Type B pancreatic cell (in vitro differentiated cells): ENCODE data around the gene ITPR2. TPM values are rescaled to one million over a fixed set of nuclear protein-coding genes. Genes with fewer than 3 reads are reported as not detected.

Experiments used
- DNase-seq: peaks from one replicate; pipeline ENCODE4 v3.0.0; 2021; ENCODE audit warnings: mixed read lengths; ENCODE audit not compliant: unreplicated experiment; ENCODE audit errors: extremely low spot score
- H3K27ac Mint-ChIP-seq: 2 replicates; pipeline ENCODE4 v1.8.0; 2021; ENCODE audit warnings: mild to moderate bottlenecking, mixed read lengths
- H3K27me3 Mint-ChIP-seq: 2 replicates; pipeline ENCODE4 v1.8.0; 2021; ENCODE audit warnings: mixed read lengths
- H3K36me3 Mint-ChIP-seq: 2 replicates; pipeline ENCODE4 v1.8.0; 2021; ENCODE audit warnings: mixed read lengths
- H3K4me1 Mint-ChIP-seq: one replicate; pipeline ENCODE4 v1.8.0; 2021; ENCODE audit warnings: mixed read lengths; ENCODE audit not compliant: unreplicated experiment
- H3K4me3 Mint-ChIP-seq: 2 replicates; pipeline ENCODE4 v1.8.0; 2021; ENCODE audit warnings: mild to moderate bottlenecking, mixed read lengths
- H3K9me3 Mint-ChIP-seq: 2 replicates; pipeline ENCODE4 v1.8.0; 2021; ENCODE audit warnings: mixed read lengths
- CTCF ChIP-seq: fragments of 200-600 bp; sonication (generic); conservative IDR thresholded peaks from 2 replicates; pipeline ENCODE4 v1.5.0; 2021; ENCODE audit warnings: antibody characterized with exemption, mild to moderate bottlenecking
- total RNA-seq: library from RNA; stranded (reverse); gene quantifications from 2 replicates; pipeline ENCODE4 v1.2.1, GENCODE V29; 2021; ENCODE audit warnings: low replicate concordance

Gene ITPR2
- total RNA-seq, 1 donor from 2014 or later: 33.7 TPM

GRCh38 chr12:26737487-26738030 is 95.4 kb downstream of the ITPR2 start:
- H3K27ac Mint-ChIP-seq: no peak overlapping the region
- no peak for DNase-seq
- H3K4me1 Mint-ChIP-seq: peaks cover 5% of the 10 kb centered on the region
- H3K27me3 Mint-ChIP-seq: no peaks in the 10 kb centered on the region
- peaks cover 8% of the 10 kb centered on the region for H3K9me3 Mint-ChIP-seq
- no peak overlapping the region for H3K4me3 Mint-ChIP-seq
- H3K36me3 Mint-ChIP-seq: peaks cover 32% of the 10 kb centered on the region
- no peak for TF ChIP-seq CTCF

GRCh38 chr12:26736563-26737486 is 96.2 kb downstream of the ITPR2 start:
- DNase-seq: no peak
- Mint-ChIP-seq H3K27ac (no peak overlapping the region), H3K4me1 (peaks cover 3% of the 10 kb centered on the region), H3K27me3 (no peaks in the 10 kb centered on the region), H3K4me3 (no peak overlapping the region), H3K36me3 (peaks cover 34% of the 10 kb centered on the region), H3K9me3 (peaks cover 4% of the 10 kb centered on the region)
- no peak for TF ChIP-seq CTCF

GRCh38 chr12:26735249-26735639 is 97.8 kb downstream of the ITPR2 start:
- no peak overlapping the region for H3K4me3 Mint-ChIP-seq
- no peak for TF ChIP-seq CTCF
- H3K27me3 Mint-ChIP-seq: no peaks in the 10 kb centered on the region
- no peak for DNase-seq
- peaks cover 4% of the 10 kb centered on the region for H3K9me3 Mint-ChIP-seq
- peaks cover 30% of the 10 kb centered on the region for H3K36me3 Mint-ChIP-seq
- H3K27ac Mint-ChIP-seq: no peak overlapping the region
- H3K4me1 Mint-ChIP-seq: peaks cover 3% of the 10 kb centered on the region

- peaks cover 4% of the 10 kb centered on the region for H3K9me3 Mint-ChIP-seq
- no peaks in the 10 kb centered on the region for H3K27me3 Mint-ChIP-seq
- H3K36me3 Mint-ChIP-seq: peaks cover 28% of the 10 kb centered on the region
- H3K27ac Mint-ChIP-seq: no peak overlapping the region
- no peak for TF ChIP-seq CTCF
- no peak overlapping the region for H3K4me3 Mint-ChIP-seq
- peaks cover 3% of the 10 kb centered on the region for H3K4me1 Mint-ChIP-seq
- DNase-seq: no peak
Observed at GRCh38 chr12:26734510-26735248, 98.3 kb downstream of the ITPR2 start.

GRCh38 chr12:26732005-26732908 is 100.7 kb downstream of the ITPR2 start:
- Mint-ChIP-seq H3K27ac (peak overlapping the region; percentile 56), H3K27me3 (no peaks in the 10 kb centered on the region), H3K9me3 (peaks cover 4% of the 10 kb centered on the region), H3K4me1 (peaks cover 13% of the 10 kb centered on the region), H3K4me3 (peak overlapping the region; percentile 7), H3K36me3 (peaks cover 19% of the 10 kb centered on the region)
- DNase-seq: no peak
- TF ChIP-seq CTCF: no peak
